WTC11 (cell line): Measurements from ENCODE around the gene TMOD3. TPM values are rescaled to one million over a fixed set of nuclear protein-coding genes. Genes with fewer than 3 reads are reported as not detected.

Experiments used
- ATAC-seq: fragments of 200-7000 bp; cut with Tn5 transposase; 2 replicates; pipeline ENCODE4 v1.10.0; 2021; ENCODE audit warnings: mild to moderate bottlenecking, moderate library complexity
- CTCF ChIA-PET: fragments of 300-600 bp; sonication (Branson Sonifier 250); formaldehyde crosslinking; loops from one replicate; lab custom pipeline; 2021; ENCODE audit warnings: antibody characterized with exemption; lab: Charles Lee
- POLR2A ChIA-PET: fragments of 350-600 bp; sonication (Branson Sonifier 250); formaldehyde crosslinking; loops from one replicate; lab custom pipeline; 2021; ENCODE audit warnings: antibody characterized with exemption; lab: Charles Lee
- DNase-seq: peaks from one replicate; pipeline ENCODE4 v3.0.0; 2021; ENCODE audit warnings: low spot score
- H3K27ac Mint-ChIP-seq: 2 replicates; pipeline ENCODE4 v1.8.0; 2021; ENCODE audit warnings: mixed read lengths
- H3K27me3 Mint-ChIP-seq: 2 replicates; pipeline ENCODE4 v1.8.0; 2021; ENCODE audit warnings: low read depth, mild to moderate bottlenecking, moderate library complexity, mixed read lengths
- H3K36me3 Mint-ChIP-seq: 2 replicates; pipeline ENCODE4 v1.8.0; 2021; ENCODE audit warnings: mixed read lengths
- H3K4me1 Mint-ChIP-seq: 2 replicates; pipeline ENCODE4 v1.8.0; 2022; ENCODE audit warnings: mixed read lengths
- H3K4me3 Mint-ChIP-seq: 2 replicates; pipeline ENCODE4 v1.8.0; 2021; ENCODE audit warnings: mild to moderate bottlenecking, moderate library complexity, mixed read lengths
- H3K9me3 Mint-ChIP-seq: 2 replicates; pipeline ENCODE4 v1.8.0; 2021; ENCODE audit warnings: mixed read lengths
- AFF4 ChIP-seq: sonication (generic); formaldehyde crosslinking; IDR thresholded peaks from 2 replicates; pipeline ENCODE4 v1.8.1; 2023; ENCODE audit warnings: mild to moderate bottlenecking, missing genetic modification reagents, borderline replicate concordance
- JAZF1 ChIP-seq: fragments of 250-450 bp; sonication (Bioruptor Pico); IDR thresholded peaks from 2 replicates; pipeline ENCODE4 v1.9.0; 2021; ENCODE audit warnings: moderate library complexity, mild to moderate bottlenecking, inconsistent platforms
- NFATC4 ChIP-seq: fragments of 250-450 bp; sonication (Bioruptor Pico); IDR thresholded peaks from 2 replicates; pipeline ENCODE4 v1.9.0; 2021; ENCODE audit warnings: mild to moderate bottlenecking
- NR1H2 ChIP-seq: sonication (generic); formaldehyde crosslinking; IDR thresholded peaks from 2 replicates; pipeline ENCODE4 v1.9.0; 2021; ENCODE audit warnings: mild to moderate bottlenecking, moderate library complexity, missing genetic modification reagents
- SMAD3 ChIP-seq: sonication (generic); formaldehyde crosslinking; IDR thresholded peaks from 2 replicates; pipeline ENCODE4 v1.8.0; 2022; ENCODE audit warnings: missing genetic modification reagents, mild to moderate bottlenecking, borderline replicate concordance
- SMAD4 ChIP-seq: sonication (generic); formaldehyde crosslinking; IDR thresholded peaks from 2 replicates; pipeline ENCODE4 v1.8.0; 2022; ENCODE audit warnings: mild to moderate bottlenecking, missing genetic modification reagents
- SOX15 ChIP-seq: fragments of 250-450 bp; sonication (Bioruptor Pico); IDR thresholded peaks from 2 replicates; pipeline ENCODE4 v1.9.0; 2021; ENCODE audit warnings: mild to moderate bottlenecking
- ZNF121 ChIP-seq: sonication (generic); formaldehyde crosslinking; IDR thresholded peaks from 2 replicates; pipeline ENCODE4 v1.8.0; 2023; ENCODE audit warnings: missing genetic modification reagents
- ZNF219 ChIP-seq: sonication (generic); formaldehyde crosslinking; IDR thresholded peaks from 2 replicates; pipeline ENCODE4 v1.8.0; 2023; ENCODE audit warnings: missing genetic modification reagents, mild to moderate bottlenecking, borderline replicate concordance
- ZNF396 ChIP-seq: fragments of 250-450 bp; sonication (Bioruptor Pico); IDR thresholded peaks from 2 replicates; pipeline ENCODE4 v1.8.0; 2021; ENCODE audit warnings: mild to moderate bottlenecking, moderate library complexity, borderline replicate concordance
- ZNF532 ChIP-seq: fragments of 250-450 bp; sonication (Bioruptor Pico); IDR thresholded peaks from 2 replicates; pipeline ENCODE4 v1.9.0; 2021; ENCODE audit warnings: mild to moderate bottlenecking, borderline replicate concordance
- total RNA-seq: library from RNA; stranded (reverse); gene quantifications from 3 replicates; pipeline ENCODE4 v1.2.3, GENCODE V29; 2021
- TF ChIP-seq, protein P1 (sequence below): sonication (generic); formaldehyde crosslinking; IDR thresholded peaks from 2 replicates; pipeline ENCODE4 v1.8.1; 2022; ENCODE audit warnings: low read depth, mild to moderate bottlenecking, moderate library complexity, missing genetic modification reagents, borderline replicate concordance
- TF ChIP-seq, protein P2 (sequence below): fragments of 250-450 bp; sonication (Bioruptor Pico); IDR thresholded peaks from 2 replicates; pipeline ENCODE4 v1.9.0; 2021; ENCODE audit warnings: mild to moderate bottlenecking
- TF ChIP-seq, protein P3 (sequence below): sonication (generic); formaldehyde crosslinking; IDR thresholded peaks from 2 replicates; pipeline ENCODE4 v1.8.0; 2023; ENCODE audit warnings: mild to moderate bottlenecking, missing genetic modification reagents

TMOD3 gene
- total RNA-seq, 1 experiment from 2014 or later, result 40.6 TPM

DNA sequence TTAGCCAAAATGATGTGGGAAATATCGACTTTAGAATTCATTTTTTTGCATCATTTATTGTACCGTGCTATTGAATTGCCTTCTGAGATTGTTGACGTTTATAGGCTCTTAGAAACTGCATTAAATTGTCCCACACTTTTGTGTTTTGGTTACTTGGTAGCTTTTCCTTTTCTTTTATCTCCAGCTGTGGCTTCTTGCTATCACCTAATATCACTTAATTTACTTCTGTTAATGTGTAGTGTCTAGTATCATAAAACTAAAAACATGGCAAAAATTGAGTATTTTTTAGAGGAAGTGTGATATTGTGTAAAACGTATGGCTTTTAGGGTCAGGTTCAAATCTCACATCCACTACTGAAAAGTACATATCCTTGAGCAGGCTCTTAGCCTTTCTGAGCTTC is 11.2 kb downstream of the TMOD3 start:
- Mint-ChIP-seq H3K4me1 (peaks cover 71% of the 10 kb centered on the region), H3K36me3 (no peaks in the 10 kb centered on the region), H3K27me3 (no peaks in the 10 kb centered on the region), H3K27ac (no peak overlapping the region), H3K9me3 (no peaks in the 10 kb centered on the region), H3K4me3 (no peak overlapping the region)
- POLR2A ChIA-PET, result no interaction called here
- no peak for TF ChIP-seq ZNF396 (CRISPR knock-in tag)
- TF ChIP-seq SMAD3 (CRISPR knock-in tag), result no peak
- TF ChIP-seq, protein P1, sequence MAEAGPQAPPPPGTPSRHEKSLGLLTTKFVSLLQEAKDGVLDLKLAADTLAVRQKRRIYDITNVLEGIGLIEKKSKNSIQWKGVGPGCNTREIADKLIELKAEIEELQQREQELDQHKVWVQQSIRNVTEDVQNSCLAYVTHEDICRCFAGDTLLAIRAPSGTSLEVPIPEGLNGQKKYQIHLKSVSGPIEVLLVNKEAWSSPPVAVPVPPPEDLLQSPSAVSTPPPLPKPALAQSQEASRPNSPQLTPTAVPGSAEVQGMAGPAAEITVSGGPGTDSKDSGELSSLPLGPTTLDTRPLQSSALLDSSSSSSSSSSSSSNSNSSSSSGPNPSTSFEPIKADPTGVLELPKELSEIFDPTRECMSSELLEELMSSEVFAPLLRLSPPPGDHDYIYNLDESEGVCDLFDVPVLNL (CRISPR knock-in tag), result no peak
- no peak for TF ChIP-seq ZNF219
- no peak for TF ChIP-seq SMAD4 (CRISPR knock-in tag)
- TF ChIP-seq ZNF121 (CRISPR knock-in tag), result no peak
- no peak for DNase-seq
- CTCF ChIA-PET, result interaction anchor here (1.2 kb wide), 1 partner anchor 48 kb away, joined by 3 read pairs; no protein-coding TSS in a partner anchor
- ATAC-seq, result no peak

DNA sequence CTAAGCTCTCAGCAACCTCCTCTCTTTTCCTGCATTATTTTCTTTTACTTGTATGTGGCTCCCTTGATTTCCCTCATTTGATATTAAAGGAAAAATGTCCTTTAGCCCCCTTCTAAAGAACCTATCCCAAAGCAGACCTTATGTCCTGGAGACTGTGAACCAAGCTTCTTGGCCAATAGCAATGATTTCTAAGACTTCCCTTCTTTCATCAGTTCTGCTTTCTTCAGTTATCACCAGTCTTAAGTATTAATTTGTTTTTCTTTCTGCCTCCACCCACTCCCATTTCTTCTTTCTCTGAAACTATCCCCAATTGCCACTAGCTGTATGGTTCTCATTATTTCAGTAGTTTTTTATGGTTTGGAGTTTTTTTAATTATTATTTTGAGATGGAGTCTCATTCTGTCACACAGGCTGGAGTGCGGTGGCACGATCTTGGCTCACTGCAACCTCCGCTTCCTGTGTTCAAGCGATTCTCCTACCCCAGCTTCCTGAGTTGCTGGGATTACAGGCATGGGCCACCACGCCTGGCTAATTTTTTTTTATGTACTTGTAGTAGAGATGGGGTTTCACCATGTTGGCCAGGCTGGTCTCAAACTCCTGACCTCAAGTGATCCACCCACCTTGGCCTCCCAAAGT is 12.1 kb downstream of the TMOD3 start:
- H3K27ac Mint-ChIP-seq, result peak overlapping the region; percentile 69; the same call in 1 of the 2 replicates
- H3K36me3 Mint-ChIP-seq, result no peaks in the 10 kb centered on the region
- CTCF ChIA-PET, result interaction anchor here (1.2 kb wide), 1 partner anchor 47 kb away, joined by 3 read pairs; no protein-coding TSS in a partner anchor
- no peaks in the 10 kb centered on the region for H3K27me3 Mint-ChIP-seq
- no peaks in the 10 kb centered on the region for H3K9me3 Mint-ChIP-seq
- TF ChIP-seq, protein P1 (CRISPR knock-in tag), result no peak
- TF ChIP-seq, protein P2, sequence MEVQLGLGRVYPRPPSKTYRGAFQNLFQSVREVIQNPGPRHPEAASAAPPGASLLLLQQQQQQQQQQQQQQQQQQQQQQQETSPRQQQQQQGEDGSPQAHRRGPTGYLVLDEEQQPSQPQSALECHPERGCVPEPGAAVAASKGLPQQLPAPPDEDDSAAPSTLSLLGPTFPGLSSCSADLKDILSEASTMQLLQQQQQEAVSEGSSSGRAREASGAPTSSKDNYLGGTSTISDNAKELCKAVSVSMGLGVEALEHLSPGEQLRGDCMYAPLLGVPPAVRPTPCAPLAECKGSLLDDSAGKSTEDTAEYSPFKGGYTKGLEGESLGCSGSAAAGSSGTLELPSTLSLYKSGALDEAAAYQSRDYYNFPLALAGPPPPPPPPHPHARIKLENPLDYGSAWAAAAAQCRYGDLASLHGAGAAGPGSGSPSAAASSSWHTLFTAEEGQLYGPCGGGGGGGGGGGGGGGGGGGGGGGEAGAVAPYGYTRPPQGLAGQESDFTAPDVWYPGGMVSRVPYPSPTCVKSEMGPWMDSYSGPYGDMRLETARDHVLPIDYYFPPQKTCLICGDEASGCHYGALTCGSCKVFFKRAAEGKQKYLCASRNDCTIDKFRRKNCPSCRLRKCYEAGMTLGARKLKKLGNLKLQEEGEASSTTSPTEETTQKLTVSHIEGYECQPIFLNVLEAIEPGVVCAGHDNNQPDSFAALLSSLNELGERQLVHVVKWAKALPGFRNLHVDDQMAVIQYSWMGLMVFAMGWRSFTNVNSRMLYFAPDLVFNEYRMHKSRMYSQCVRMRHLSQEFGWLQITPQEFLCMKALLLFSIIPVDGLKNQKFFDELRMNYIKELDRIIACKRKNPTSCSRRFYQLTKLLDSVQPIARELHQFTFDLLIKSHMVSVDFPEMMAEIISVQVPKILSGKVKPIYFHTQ (CRISPR knock-in tag), result no peak
- no peak for TF ChIP-seq SOX15 (CRISPR knock-in tag)
- TF ChIP-seq, protein P3, sequence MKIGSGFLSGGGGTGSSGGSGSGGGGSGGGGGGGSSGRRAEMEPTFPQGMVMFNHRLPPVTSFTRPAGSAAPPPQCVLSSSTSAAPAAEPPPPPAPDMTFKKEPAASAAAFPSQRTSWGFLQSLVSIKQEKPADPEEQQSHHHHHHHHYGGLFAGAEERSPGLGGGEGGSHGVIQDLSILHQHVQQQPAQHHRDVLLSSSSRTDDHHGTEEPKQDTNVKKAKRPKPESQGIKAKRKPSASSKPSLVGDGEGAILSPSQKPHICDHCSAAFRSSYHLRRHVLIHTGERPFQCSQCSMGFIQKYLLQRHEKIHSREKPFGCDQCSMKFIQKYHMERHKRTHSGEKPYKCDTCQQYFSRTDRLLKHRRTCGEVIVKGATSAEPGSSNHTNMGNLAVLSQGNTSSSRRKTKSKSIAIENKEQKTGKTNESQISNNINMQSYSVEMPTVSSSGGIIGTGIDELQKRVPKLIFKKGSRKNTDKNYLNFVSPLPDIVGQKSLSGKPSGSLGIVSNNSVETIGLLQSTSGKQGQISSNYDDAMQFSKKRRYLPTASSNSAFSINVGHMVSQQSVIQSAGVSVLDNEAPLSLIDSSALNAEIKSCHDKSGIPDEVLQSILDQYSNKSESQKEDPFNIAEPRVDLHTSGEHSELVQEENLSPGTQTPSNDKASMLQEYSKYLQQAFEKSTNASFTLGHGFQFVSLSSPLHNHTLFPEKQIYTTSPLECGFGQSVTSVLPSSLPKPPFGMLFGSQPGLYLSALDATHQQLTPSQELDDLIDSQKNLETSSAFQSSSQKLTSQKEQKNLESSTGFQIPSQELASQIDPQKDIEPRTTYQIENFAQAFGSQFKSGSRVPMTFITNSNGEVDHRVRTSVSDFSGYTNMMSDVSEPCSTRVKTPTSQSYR (CRISPR knock-in tag), result no peak
- TF ChIP-seq NR1H2 (CRISPR knock-in tag), result no peak
- no peak for TF ChIP-seq JAZF1
- DNase-seq (no peak), ATAC-seq (no peak)
- H3K4me1 Mint-ChIP-seq, result peaks cover 74% of the 10 kb centered on the region
- H3K4me3 Mint-ChIP-seq, result no peak overlapping the region
- POLR2A ChIA-PET, result no interaction called here

DNA sequence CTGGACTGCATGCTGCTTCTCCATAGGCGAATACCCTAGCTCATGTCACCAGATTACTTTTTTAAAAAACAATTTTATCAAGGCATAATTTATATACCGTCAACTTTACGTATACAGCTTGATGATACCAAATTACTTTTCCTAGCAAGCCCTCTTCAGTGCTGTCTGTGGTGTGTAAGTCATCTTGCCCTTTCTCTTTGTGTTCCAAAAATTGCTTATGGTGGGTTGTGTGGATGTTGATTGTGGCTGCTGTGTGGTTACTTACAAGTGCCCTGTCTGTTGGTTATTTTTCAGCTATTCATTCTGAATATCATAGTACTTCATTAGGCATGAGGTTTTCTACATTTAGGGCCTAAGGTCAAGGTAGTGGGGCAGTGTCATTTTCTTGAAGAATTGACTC is 12.8 kb downstream of the TMOD3 start:
- POLR2A ChIA-PET, result no interaction called here
- no peaks in the 10 kb centered on the region for H3K36me3 Mint-ChIP-seq
- H3K9me3 Mint-ChIP-seq, result no peaks in the 10 kb centered on the region
- H3K4me3 Mint-ChIP-seq, result no peak overlapping the region
- H3K27me3 Mint-ChIP-seq, result no peaks in the 10 kb centered on the region
- H3K4me1 Mint-ChIP-seq, result peaks cover 72% of the 10 kb centered on the region
- DNase-seq (no peak), ATAC-seq (no peak)
- CTCF ChIA-PET, result interaction anchor here (0.9 kb wide), 1 partner anchor 46 kb away, joined by 3 read pairs; no protein-coding TSS in a partner anchor
- H3K27ac Mint-ChIP-seq, result peak overlapping the region; percentile 54; the same call in 1 of the 2 replicates
- no peak for TF ChIP-seq ZNF532
- TF ChIP-seq NFATC4 (CRISPR knock-in tag), result no peak
- TF ChIP-seq AFF4 (CRISPR knock-in tag), result no peak
